Measurements from ENCODE around the gene THAP12.
A peak's percentile ranks its signal among the peaks of the same experiment; 100 is the strongest.

THAP12 gene

DNA sequence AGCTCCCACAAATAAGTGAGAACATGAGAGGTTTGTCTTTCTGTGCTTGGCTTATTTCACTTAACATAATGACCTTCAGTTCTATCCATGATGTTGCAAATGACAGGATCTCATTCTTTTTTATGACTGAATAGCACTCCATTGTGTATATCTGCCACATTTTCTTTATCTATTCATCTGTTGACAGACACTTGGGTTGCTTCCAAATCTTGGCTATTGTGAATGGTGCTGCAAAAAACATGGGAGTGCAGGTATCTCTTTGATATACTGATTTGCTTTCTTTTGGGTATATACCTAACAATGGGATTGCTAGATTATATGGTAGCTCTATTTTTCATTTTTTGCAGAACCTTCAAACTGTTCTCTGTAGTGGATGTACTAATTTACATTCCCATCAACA is 13.5 kb upstream of the THAP12 start:
- H3K4me3 ChIP-seq (ENCODE audit: control insufficient read depth, low read depth, low read length): no peak overlapping the region
- DNase-seq (ENCODE audit: low read depth): no peak
- TF ChIP-seq, protein P1, sequence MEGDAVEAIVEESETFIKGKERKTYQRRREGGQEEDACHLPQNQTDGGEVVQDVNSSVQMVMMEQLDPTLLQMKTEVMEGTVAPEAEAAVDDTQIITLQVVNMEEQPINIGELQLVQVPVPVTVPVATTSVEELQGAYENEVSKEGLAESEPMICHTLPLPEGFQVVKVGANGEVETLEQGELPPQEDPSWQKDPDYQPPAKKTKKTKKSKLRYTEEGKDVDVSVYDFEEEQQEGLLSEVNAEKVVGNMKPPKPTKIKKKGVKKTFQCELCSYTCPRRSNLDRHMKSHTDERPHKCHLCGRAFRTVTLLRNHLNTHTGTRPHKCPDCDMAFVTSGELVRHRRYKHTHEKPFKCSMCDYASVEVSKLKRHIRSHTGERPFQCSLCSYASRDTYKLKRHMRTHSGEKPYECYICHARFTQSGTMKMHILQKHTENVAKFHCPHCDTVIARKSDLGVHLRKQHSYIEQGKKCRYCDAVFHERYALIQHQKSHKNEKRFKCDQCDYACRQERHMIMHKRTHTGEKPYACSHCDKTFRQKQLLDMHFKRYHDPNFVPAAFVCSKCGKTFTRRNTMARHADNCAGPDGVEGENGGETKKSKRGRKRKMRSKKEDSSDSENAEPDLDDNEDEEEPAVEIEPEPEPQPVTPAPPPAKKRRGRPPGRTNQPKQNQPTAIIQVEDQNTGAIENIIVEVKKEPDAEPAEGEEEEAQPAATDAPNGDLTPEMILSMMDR (conservative IDR thresholded peaks at IDR 0.05; ENCODE audit: control insufficient read depth, insufficient read depth, low read depth, low read length): no peak

DNA sequence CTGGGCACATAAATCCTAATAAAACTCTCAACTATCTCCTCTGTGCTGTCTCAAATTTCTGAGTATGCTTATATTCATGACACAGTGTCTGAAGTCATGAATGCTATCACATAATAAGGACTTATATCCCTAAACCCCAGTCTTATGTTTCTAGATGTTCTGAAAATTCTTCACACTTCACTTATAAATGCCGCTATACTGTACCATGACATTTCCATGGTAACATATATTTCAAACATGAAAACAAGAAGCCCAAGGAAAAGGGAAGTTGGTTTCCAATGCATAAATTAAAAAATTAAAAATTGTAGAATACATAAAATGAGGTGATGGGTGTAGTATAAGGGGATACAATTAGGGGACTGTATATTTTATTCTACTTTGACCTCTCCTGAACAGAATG is 11.9 kb upstream of the THAP12 start:
- TF ChIP-seq, protein P1 (conservative IDR thresholded peaks at IDR 0.05; ENCODE audit: control insufficient read depth, insufficient read depth, low read depth, low read length): no peak
- DNase-seq (ENCODE audit: low read depth): no peak
- H3K4me3 ChIP-seq (ENCODE audit: control insufficient read depth, low read depth, low read length): no peak overlapping the region

DNA sequence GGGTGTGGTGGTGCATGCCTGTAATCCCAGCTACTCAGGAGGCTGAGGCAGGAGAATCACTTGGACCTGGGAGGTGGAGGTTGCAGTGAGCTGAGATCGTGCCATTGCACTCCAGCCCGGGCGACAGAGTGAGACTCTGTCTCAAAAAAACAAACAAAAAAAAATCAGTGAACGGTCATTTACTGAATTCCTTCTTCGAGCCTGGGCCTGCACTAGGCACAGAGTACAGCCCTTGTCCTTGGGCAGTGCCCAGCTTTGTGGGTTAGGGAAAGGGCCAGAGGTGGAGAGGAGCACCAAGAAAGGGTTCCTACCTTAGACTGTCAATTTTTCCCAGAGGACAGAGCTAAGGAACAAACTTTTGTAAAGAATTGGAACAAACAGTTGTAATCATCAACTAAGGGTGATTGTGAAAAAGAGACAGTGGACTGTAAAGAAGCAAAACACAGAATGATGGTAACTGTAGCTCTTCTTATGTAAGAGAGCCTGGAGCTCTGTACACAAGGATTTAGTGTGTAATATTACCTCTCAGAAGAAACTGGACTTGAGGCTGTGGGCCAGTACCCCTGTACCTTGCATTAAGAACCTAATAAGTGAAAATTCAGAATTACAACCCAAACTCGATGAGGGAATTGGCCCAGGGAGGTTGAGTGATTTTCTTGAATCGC is 11.0 kb upstream of the THAP12 start:
- TF ChIP-seq, protein P1 (conservative IDR thresholded peaks at IDR 0.05; ENCODE audit: control insufficient read depth, insufficient read depth, low read depth, low read length): no peak
- no peak overlapping the region for H3K4me3 ChIP-seq (ENCODE audit: control insufficient read depth, low read depth, low read length)
- no peak for DNase-seq (ENCODE audit: low read depth)

DNA sequence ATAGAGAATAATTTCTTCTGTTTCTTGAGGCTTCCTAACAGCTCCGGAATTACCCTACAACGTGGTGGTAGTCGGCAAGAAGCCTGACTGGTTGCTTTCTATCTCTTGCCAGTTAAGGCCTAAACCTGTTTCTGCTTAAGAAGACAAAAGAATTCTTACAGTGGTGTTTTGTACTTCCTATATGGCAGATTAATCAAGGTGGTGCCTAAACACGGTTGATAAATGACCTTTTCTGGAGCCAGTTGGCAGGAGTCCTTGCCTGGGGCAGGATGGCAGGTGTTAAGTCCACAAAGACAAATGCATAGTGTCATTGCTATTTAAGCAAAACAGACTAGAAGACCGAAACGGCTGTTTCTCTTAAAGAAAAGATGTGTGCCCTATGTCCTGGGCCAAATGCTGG is 10.1 kb upstream of the THAP12 start:
- no peak for DNase-seq (ENCODE audit: low read depth)
- TF ChIP-seq, protein P1 (conservative IDR thresholded peaks at IDR 0.05; ENCODE audit: control insufficient read depth, insufficient read depth, low read depth, low read length): no peak
- H3K4me3 ChIP-seq (ENCODE audit: control insufficient read depth, low read depth, low read length): no peak overlapping the region

DNA sequence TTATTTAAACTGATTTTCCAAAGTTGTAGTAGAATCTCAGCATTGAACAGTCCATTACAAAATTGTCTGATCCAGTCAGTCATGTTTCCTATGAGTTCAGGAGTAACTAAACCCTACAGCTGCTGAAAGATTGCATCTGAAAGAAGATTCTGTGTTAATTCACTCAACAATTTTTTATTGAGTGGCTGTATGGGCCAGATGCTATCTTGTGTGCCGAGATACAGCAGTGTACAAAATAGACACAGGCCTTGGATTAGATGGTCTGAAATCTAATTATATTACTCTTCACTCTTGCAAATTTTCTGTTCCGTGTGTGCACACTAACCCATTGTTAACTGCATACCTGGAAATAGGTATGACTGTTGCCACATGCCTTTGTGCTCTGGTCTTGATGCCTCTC is 7.5 kb upstream of the THAP12 start:
- no peak overlapping the region for H3K4me3 ChIP-seq (ENCODE audit: control insufficient read depth, low read depth, low read length)
- no peak for DNase-seq (ENCODE audit: low read depth)
- TF ChIP-seq, protein P1 (conservative IDR thresholded peaks at IDR 0.05; ENCODE audit: control insufficient read depth, insufficient read depth, low read depth, low read length): no peak

DNA sequence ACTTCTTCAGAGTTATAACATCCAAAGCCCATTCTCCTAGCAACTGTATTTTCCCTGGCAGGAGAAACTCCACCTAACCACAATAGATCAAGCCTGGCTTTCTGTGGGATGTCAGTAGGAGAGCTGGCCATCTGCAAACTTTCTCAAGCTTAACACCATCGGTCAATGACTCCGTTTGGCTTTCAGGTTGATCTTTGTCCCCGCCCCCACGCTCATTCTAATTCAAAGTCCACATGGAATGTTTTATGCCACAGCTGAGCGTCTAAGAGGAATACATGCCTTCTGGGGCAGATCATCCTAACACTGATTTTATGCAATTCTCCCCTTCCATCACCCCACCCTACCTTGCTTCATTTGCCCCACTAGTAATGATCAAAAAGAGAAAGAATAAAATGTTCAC is 5.0 kb upstream of the THAP12 start:
- no peak overlapping the region for H3K4me3 ChIP-seq (ENCODE audit: control insufficient read depth, low read depth, low read length)
- peak; percentile 19 for DNase-seq (ENCODE audit: low read depth)
- TF ChIP-seq, protein P1 (conservative IDR thresholded peaks at IDR 0.05; ENCODE audit: control insufficient read depth, insufficient read depth, low read depth, low read length): no peak

DNA sequence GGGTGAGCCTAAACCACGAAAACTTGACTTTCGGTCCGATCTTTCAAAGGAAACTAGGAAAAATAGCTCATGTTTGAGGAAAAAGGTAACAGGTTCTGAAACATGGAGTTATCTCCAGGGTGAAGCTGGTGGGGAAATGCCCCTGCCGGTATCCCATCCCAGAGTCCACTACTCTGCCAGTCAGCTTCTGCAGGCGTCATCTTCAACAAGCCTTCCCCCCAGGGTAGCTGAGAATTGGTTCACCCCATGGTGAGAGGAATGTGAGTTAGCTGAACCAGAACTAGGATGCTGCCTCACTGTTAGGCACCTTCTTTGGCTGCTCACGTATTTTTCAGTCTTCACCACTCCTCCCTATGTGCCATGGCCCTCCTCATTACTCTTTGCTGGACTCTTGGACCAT is 1.3 kb upstream of the THAP12 start:
- TF ChIP-seq, protein P1 (conservative IDR thresholded peaks at IDR 0.05; ENCODE audit: control insufficient read depth, insufficient read depth, low read depth, low read length): no peak
- no peak for DNase-seq (ENCODE audit: low read depth)
- no peak overlapping the region for H3K4me3 ChIP-seq (ENCODE audit: control insufficient read depth, low read depth, low read length)

All from fibroblast of mammary gland (primary cell).